ENCODE measurements around the gene TGM2.

The TGM2 gene

DNA sequence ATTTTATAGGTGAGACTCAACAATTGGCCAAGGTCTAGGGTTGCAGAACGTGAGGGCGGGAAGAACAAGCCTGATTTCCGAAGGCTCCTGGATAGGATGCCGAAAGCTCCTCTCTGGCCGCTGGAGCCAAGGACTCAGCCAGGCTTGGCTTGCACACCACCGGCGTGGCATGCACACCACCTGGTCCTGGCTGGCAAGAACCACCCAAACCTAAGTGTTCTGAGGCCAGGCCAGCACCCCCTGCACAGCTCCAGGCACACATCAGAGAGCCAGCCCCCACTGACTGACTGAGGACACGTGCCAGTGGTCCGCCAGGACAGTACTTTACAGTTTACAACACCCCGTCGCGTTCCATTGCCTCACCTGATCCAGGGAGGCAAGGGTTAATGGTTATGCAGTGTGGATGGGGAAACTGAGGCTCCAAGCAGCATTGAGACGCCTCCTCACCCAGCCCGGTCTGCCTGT lies 414 bp downstream of the TGM2 start:
- TF ChIP-seq ARNTL (CRISPR knock-in tag; IDR thresholded peaks at IDR 0.05; ENCODE audit: borderline replicate concordance, low read depth) (no peak), ZFP3 (CRISPR knock-in tag; IDR thresholded peaks at IDR 0.05) (no peak), OSR1 (CRISPR knock-in tag; IDR thresholded peaks at IDR 0.05) (no peak), ZFP30 (CRISPR knock-in tag; IDR thresholded peaks at IDR 0.05) (no peak), ISL1 (CRISPR knock-in tag; IDR thresholded peaks at IDR 0.05) (no peak), TOX (CRISPR knock-in tag; IDR thresholded peaks at IDR 0.05; ENCODE audit: borderline replicate concordance) (no peak), TCF4 (CRISPR knock-in tag; IDR thresholded peaks at IDR 0.05; ENCODE audit: borderline replicate concordance) (no peak), ZNF70 (CRISPR knock-in tag; IDR thresholded peaks at IDR 0.05) (no peak), ZNF8 (CRISPR knock-in tag; IDR thresholded peaks at IDR 0.05) (no peak), POU6F1 (CRISPR knock-in tag; IDR thresholded peaks at IDR 0.05; ENCODE audit: borderline replicate concordance, low read depth) (no peak)
- TF ChIP-seq, protein P1, sequence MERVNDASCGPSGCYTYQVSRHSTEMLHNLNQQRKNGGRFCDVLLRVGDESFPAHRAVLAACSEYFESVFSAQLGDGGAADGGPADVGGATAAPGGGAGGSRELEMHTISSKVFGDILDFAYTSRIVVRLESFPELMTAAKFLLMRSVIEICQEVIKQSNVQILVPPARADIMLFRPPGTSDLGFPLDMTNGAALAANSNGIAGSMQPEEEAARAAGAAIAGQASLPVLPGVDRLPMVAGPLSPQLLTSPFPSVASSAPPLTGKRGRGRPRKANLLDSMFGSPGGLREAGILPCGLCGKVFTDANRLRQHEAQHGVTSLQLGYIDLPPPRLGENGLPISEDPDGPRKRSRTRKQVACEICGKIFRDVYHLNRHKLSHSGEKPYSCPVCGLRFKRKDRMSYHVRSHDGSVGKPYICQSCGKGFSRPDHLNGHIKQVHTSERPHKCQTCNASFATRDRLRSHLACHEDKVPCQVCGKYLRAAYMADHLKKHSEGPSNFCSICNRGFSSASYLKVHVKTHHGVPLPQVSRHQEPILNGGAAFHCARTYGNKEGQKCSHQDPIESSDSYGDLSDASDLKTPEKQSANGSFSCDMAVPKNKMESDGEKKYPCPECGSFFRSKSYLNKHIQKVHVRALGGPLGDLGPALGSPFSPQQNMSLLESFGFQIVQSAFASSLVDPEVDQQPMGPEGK (CRISPR knock-in tag; IDR thresholded peaks at IDR 0.05; ENCODE audit: borderline replicate concordance) = no peak
- no peak for ATAC-seq

- ATAC-seq = no peak
- TF ChIP-seq RARB (CRISPR knock-in tag; IDR thresholded peaks at IDR 0.05) (no peak), SNAI2 (CRISPR knock-in tag; IDR thresholded peaks at IDR 0.05) (no peak), ARNTL (CRISPR knock-in tag; IDR thresholded peaks at IDR 0.05; ENCODE audit: borderline replicate concordance, low read depth) (no peak), PPARA (CRISPR knock-in tag; IDR thresholded peaks at IDR 0.05; ENCODE audit: borderline replicate concordance) (no peak), ZNF565 (CRISPR knock-in tag; conservative IDR thresholded peaks at IDR 0.05; ENCODE audit: low read depth) (no peak), TOX (CRISPR knock-in tag; IDR thresholded peaks at IDR 0.05; ENCODE audit: borderline replicate concordance) (no peak), POU6F1 (CRISPR knock-in tag; IDR thresholded peaks at IDR 0.05; ENCODE audit: borderline replicate concordance, low read depth) (no peak), CSRNP3 (CRISPR knock-in tag; IDR thresholded peaks at IDR 0.05) (no peak), ZNF70 (CRISPR knock-in tag; IDR thresholded peaks at IDR 0.05) (no peak), GLIS3 (CRISPR knock-in tag; IDR thresholded peaks at IDR 0.05) (no peak), ZNF8 (CRISPR knock-in tag; IDR thresholded peaks at IDR 0.05) (no peak), ZFP30 (CRISPR knock-in tag; IDR thresholded peaks at IDR 0.05) (no peak), ZFP3 (CRISPR knock-in tag; IDR thresholded peaks at IDR 0.05) (no peak), BACH2 (CRISPR knock-in tag; IDR thresholded peaks at IDR 0.05; ENCODE audit: borderline replicate concordance) (no peak)
- TF ChIP-seq, protein P1 (CRISPR knock-in tag; IDR thresholded peaks at IDR 0.05; ENCODE audit: borderline replicate concordance) = no peak
- TF ChIP-seq, protein P2, sequence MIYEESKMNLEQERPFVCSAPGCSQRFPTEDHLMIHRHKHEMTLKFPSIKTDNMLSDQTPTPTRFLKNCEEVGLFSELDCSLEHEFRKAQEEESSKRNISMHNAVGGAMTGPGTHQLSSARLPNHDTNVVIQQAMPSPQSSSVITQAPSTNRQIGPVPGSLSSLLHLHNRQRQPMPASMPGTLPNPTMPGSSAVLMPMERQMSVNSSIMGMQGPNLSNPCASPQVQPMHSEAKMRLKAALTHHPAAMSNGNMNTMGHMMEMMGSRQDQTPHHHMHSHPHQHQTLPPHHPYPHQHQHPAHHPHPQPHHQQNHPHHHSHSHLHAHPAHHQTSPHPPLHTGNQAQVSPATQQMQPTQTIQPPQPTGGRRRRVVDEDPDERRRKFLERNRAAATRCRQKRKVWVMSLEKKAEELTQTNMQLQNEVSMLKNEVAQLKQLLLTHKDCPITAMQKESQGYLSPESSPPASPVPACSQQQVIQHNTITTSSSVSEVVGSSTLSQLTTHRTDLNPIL (CRISPR knock-in tag; IDR thresholded peaks at IDR 0.05; ENCODE audit: low read depth) = no peak
- TF ChIP-seq, protein P3, sequence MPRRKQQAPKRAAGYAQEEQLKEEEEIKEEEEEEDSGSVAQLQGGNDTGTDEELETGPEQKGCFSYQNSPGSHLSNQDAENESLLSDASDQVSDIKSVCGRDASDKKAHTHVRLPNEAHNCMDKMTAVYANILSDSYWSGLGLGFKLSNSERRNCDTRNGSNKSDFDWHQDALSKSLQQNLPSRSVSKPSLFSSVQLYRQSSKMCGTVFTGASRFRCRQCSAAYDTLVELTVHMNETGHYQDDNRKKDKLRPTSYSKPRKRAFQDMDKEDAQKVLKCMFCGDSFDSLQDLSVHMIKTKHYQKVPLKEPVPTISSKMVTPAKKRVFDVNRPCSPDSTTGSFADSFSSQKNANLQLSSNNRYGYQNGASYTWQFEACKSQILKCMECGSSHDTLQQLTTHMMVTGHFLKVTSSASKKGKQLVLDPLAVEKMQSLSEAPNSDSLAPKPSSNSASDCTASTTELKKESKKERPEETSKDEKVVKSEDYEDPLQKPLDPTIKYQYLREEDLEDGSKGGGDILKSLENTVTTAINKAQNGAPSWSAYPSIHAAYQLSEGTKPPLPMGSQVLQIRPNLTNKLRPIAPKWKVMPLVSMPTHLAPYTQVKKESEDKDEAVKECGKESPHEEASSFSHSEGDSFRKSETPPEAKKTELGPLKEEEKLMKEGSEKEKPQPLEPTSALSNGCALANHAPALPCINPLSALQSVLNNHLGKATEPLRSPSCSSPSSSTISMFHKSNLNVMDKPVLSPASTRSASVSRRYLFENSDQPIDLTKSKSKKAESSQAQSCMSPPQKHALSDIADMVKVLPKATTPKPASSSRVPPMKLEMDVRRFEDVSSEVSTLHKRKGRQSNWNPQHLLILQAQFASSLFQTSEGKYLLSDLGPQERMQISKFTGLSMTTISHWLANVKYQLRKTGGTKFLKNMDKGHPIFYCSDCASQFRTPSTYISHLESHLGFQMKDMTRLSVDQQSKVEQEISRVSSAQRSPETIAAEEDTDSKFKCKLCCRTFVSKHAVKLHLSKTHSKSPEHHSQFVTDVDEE (CRISPR knock-in tag; IDR thresholded peaks at IDR 0.05) = no peak
Observed at GRCh38 chr20:38164069-38164468, 1.0 kb downstream of the TGM2 start.
